GM19043 (cell line): Measurements from ENCODE around the gene EML3.
"Not testable (repeated sequence)": the region's sequence is repeated elsewhere in the genome, so short reads cannot be mapped to it uniquely, and the experiment has no call there.

Experiments
- ATAC-seq: cut with Tn5 transposase; IDR thresholded peaks from one replicate; pipeline ENCODE4 v1.9.1; 2021; ENCODE audit warnings: low read depth; ENCODE audit not compliant: unreplicated experiment

The EML3 gene

DNA sequence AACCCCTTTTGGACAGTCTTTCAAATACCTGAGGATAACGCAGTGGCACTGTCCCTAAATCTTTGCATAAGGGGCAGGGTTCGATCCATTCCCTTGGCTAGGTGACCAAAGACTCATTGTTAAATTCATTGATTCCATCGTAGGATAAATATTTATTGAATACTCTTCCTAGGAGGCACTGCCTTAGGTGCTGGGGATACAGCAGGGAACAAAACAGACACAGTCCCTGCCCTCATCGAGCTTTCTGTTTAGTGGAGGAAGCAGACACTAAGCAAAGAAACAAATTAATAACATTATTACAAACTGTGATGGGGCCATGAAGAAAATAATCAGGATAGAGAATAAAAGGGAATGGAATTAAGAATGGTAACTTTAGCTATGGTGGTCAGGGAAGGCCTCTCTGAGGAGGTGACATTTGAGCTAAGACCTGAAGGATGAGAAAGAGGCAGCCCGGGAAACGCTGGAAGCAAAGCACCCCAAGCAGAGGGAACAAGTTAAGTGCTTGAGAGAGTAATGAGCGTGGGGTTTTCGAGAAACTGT, 8.5 kb upstream of the EML3 start:
- no peak for ATAC-seq

DNA sequence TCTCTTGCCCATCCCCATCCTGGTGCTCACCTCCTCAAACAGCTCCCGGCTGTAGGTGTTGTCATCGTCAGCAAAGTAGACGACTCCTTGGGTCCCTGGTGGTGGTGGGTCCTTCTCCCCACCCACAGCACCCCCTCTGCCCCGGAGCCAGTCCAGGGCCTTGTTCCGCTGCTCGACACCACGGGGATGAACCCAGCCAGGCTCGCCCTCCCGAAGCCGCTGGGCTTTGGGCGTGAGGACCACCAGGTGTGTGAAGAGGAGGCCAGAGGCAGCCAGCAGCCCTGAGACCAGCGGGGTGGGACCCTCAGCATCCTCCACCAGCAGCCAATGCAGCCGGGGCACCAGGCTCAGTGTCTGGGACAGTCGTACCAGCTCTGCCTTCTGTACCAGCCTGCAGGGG, 4.4 kb upstream of the EML3 start:
- not testable (repeated sequence) for ATAC-seq

DNA sequence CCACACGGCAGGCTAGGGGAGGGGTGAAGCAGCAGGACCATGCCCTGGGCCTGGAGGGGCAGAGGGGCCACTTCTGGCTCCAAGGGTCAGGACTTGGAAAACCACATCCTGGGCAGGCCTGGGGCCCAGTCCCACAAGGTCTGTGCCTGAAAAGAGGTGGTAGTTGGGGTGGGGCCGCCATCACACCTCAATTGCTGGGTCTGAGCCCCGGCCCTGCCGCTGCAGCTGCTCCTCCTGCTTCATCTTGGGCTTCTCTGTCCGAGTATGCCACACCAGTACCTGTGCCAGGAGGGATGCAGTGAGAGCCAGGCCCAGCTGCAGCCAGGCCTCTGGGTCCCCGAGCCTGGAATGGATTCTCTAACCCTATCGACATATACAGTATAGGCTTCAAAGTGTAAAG, 2.9 kb upstream of the EML3 start:
- ATAC-seq = no peak

DNA sequence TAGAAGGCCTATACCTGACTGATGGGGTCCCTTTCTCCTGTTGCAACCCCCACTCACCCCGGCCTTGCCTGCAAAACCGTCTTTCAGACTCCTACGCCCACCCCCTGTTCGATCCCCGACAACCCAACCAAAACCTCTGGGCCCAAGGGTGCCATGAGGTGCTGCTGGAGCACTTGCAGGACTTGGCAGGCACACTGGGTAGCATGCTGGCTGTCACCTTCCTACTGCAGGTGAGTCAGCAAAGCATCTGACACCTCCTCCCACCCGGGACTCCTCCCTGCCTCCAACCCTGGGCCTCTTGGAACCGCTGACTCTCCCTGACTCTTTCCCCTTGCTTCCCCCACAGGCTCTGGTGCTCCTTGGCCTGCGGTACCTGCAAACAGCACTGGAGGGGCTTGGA, 1.7 kb upstream of the EML3 start:
- ATAC-seq = no peak

DNA sequence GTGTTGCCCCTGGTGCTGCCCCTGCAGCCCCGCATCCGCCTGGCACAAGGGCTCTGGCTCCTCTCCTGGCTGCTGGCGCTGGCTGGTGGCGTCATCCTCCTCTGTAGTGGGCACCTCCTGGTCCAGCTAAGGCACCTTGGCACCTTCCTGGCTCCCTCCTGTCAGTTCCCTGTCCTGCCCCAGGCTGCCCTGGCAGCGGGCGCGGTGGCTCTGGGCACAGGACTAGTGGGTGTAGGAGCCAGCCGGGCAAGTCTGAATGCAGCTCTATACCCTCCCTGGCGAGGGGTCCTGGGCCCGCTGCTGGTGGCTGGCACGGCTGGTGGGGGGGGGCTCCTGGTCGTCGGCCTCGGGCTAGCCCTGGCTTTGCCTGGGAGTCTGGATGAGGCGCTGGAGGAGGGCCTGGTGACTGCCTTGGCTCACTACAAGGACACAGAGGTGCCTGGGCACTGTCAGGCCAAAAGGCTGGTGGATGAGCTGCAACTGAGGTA, 760 bp upstream of the EML3 start:
- ATAC-seq = no peak

DNA sequence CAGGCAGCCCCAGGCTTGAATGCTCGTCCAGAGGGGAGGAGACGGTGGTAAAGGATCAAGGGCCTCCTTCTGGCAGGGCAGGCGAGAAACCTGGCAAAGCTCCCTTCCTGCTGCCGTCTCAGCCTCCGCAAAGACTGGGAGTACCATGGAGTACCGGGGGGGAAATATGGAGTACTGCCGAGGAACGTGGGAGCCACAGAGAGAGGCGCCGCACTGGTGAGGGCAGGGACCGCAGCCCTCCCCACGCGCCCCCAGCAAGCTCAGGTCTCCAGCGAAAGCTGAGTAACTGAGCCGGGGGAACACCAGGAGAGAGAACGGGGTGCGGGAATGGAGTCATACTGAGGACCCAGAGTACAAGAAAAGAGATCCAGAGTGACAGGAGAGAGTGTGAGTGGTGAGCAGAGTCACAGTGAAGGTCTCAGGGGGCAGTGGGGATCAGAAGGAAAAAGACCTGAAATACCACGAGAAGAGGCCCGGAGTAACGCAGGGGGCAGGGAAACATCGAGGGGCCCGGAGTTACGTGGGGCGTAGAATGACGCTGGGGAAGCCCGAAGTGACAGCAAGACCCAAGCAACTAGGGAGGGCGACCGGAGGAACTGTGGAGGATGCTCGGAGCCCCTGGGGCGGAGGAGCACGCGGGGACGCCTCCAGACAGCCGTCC, 740 bp downstream of the EML3 start:
- peak; percentile 32 for ATAC-seq

DNA sequence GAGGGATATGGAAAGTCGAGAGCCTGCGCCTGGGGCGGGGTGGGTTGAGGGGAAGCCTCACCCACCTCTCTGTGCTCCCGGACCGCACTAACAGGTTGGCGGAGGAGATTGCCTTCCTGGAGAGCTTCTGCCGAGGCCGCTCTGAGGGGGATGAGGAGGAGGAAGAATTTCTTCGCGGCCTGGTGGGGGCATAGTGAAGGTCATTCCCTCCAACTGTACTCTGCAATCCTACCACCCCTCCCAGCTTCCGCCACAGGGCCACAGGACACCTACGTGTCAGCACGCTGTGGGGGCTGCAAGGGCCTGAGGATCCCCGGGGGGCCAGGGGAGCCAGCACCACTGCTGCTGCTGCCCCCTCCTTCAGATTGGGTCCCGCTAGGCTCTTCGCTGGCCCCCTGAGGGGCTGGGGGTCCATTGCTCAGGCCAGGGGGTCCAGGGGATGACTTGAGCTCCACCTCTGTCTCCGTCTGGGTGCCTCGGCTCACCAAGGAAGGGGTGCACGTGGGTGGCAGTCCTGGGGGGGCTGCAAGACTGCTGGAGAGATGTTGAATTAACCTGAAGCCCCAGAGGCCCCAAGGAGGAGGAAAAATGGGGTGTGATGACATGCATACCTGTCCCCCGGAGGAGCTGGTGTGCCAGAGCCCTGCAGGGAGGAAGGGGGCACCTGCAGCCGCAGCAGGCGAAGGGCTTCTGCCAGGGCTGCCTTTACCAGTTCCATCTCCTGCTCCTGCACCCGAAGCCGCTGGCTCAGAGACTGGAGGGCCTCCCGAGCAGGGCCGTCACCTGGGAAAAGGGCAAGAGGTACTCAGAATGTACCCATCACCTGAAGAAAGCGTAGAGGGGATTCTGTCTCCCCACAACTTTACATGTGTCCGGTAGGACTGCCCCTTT, 1.5 kb downstream of the EML3 start:
- ATAC-seq = no peak

DNA sequence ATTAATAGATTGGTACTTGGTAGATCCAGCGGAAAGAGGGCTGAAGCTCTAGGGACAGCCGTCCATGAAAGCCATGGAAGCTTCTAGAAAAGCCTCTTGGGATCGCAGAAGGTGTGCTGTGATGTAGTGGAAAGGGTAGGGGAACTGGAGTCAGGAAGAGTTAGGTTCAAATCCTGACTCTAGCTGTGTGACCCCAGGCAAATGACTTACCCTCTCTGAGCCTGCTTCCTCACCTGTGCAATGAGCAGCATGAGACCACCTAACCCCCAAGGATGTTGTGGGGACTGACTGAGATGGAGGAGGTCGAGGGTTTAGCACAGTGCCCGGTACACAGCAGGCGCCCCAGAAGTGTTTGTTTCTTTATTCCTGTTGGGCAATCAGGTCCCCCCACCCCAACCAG, 2.2 kb downstream of the EML3 start:
- ATAC-seq = no peak

DNA sequence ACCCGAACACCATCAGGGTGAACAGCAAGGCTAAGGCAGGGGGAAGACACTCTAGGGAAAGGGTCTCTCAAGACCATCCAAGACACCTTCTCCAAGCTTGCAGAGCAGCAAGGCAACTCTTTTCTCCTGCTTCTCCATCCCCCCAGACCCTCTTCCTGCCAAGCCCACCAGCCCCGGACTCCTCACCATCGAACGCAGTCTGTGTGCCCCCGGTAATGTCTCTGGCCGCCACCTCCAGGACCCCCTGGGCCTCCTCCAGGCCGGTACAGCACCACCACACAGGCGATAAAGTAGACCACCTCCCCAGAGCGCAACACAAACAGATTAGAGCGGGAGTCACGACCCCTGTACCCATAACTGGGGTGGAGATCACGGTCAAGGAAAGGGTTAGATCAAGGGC, 3.8 kb downstream of the EML3 start:
- ATAC-seq = no peak

DNA sequence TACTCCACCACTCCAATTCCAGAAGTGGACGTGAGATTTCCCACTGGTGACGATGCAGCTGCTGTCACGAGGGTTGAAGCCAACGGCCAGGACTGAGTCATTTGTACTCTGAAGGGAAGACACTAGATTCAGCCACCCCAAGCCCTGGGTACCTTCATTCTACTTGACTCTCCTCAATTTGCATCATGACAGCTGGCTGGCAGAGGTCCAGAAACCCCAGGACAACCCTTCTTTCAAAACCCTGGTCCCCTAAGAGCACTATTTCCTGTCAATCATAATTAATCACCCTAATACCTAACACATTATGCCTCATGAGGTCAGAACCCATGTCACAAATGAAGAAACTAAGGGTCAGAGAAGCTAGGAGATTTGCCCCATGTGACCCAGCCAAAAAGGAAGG, 4.9 kb downstream of the EML3 start:
- ATAC-seq = no peak

DNA sequence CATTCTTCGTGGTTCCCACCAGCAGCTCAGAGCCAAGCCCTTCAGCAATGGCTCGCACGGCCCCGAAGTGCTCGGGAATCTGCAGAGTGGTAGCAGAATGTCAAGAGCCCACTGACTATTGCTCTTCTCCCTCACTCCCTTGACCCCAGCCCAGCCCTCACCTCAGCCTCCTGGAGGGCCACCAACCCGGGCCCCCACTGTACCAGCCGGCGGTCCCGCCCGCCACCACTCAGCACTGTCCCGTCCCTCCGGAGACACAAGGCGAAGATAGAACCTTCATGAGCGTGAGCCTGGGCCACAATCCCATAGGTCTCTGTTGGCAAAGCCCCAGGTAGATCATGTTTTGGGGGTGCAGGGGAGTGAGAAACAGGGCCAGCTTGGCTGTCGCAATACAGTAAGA, 6.7 kb downstream of the EML3 start:
- ATAC-seq = no peak

DNA sequence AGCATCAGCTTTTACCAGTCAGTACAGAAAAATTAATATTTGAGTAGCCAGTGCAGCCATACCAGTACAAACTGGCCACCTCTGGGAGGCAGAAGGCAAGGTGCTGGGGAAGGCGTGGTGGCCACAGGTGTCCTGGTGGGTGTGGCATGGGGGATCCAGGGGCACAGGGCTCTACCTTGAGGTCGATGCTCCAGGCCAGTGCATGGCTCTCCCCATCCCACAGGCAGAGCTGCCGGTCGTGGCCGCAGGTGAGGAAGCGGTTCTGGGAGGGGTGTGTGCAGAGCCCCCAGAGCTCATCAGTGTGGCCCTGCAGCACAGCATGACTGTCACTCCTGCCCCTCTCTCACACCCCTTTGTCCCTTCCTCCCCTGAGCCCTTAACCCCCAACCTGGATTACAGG, 7.1 kb downstream of the EML3 start:
- ATAC-seq = no peak

DNA sequence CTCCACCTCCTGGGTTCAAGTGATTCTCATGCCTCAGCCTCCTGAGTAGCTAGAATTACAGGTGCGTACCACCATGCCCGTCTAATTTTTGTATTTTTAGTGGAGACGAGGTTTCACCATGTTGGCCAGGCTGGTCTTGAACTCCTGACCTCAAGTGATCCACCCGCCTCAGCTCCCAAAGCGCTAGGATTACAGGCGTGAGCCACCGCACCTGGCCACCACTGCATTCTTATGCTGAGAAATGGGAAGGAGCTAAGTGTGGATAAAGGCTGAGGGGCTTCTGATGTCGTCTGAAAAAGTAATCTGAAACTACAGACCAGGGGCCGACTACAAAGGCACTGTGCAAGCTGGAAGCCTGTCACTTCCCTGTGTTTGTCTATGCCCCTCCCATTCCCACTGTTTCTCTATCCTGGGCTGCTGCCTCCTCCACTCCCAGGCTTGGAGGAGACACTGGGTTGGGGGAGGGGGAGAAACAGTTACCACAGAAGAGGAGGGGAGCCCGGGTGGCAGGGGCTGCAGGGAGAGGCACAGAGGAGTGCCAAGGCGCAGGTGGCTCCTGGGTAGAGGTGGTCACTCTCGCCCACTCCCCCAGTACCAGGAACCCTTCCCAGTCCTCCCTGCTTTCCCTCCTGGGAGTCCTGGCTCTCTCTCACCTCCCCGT, 8.0 kb downstream of the EML3 start:
- ATAC-seq = no peak

DNA sequence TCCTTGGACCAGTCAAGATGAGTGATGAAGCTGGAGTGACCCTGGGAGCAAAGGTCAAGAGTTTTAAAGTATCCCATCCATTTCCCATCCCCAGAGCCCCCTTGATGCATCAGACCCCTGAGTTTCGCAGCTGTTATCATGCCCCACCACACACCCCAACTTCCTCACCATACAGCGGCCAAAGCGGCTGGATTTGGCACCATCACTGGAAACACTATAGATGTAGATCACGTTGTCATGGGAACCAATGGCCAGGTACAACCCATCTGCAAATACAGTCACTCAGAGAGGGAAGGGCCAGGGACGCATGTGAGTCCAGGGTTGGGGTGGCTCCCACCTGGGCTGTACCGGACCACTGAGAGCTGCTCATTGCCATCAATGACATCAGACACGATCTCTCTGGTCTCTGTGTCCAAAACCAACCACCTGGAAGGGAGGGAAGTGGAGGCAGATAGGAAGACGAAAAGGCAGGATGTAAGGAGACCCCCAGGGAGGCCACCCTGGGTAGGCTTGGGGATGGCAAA, 8.7 kb downstream of the EML3 start:
- ATAC-seq = no peak

DNA sequence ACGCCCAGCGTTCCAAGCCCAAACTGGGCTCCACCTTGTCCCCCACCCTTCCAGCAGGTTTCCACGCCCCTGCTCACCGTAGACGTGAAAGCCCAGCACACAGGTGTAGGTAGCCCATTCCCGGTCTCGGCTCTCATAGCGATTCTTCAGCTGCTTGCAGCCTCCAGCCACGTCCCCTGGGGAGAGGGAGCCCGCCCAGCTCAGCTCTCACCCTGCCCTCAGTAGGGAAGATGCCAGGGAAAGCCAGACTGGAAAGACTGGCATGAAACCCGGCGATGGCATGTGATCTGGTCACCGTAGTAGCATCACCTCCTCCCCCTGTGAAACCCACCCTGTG, 9.5 kb downstream of the EML3 start:
- ATAC-seq = no peak

DNA sequence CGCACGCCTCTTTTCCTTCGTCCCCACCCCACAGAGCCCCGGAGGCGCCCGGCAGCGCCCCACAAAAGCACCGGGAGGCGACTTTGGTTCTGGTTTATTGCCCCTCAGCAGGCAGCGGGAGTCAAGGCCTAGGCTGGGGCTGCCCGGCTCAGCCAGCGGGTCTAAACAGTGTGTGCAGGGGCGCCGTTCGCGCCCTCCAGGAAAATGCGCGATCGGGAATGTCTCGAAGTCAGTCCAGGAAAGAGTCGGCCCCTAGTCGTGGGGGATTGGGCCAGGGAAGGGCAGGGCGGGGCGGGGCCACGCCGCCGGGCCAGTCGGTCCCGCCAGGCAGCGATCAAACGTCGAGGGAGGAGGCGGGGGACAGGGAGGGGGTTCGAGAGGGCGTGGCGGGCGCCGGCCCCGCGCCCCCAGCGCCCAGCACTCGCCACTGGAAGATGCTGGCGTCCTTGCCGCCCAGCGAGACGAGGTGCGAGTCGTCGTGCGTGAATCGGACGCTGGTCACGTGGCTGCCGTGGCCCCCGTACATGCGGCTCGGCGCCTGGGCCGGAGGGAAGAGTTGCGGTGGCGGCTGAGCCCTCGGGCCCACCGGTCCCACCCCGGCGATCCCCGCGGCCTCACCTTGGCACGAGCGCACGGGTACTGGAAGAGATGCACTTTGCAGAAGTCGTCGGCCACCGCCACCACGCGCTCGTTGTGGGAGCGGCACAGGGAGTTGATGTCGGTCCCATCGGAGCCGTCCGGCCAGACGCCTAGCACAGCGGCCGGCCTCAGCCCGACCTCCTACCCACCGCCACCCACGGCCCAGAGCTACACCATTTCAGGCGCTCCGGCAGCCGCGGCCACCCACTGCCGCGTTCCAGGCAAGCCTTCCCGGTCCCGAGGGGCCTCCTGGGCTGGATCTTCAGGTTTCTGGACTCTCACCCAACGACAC, 10.2 kb downstream of the EML3 start:
- no peak for ATAC-seq

DNA sequence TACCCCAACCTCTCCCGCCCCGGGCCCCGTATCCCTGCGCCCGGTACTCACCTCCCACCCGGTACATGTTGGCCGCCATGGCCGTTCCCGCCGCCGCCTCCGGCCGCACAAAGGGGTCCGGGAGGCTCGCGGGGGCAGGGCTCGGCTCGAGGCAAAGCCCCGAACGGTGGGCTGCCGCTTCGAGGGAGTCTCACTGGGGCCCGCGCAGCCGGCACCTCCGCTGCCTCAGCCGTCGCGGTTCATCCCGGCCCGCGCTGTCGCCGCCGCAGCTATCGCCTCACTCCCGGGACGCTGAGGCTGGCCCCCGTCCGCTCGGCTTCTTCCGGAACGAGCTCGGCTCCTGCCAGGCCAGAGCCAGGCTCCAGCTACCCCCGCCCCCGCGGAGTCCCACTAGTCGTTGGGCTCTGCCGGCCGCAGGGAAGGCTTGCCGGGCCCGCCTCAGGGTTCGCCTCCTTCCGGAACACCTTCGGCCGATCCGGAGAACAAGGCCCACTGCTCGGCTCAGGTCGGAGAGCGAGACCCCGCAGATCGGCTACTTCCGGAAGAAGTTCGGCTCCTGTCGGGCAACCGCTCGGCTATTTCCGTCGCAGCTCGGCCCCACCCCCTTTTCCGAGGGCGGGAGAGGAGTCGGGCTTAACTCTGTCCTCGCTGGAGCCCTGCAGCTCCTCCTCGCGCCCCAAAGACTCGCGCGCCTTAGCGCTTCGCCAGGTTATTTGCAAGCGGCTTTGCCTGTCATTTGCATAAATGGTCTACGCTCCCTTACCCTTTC, 11.0 kb downstream of the EML3 start, which contains the start of gene MTA2:
TSS of gene MTA2 (minus strand) at position 494 of the 769 bp plus-strand sequence. CDS start at position 79, 415 bp downstream.
- ATAC-seq = peak; percentile 64

DNA sequence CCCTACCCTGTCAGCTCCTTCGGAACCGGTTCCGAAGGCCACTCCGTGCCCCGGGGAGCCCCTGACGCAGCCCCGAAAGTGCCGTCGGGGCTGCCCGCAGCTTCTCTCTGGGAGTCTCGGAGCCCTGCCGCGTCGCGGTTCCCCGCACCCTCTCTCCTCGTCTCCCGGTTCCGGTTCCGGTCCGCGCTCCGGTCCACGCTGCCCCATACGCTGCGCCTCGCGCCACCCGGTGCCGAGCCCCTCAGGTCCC, 11.5 kb downstream of the EML3 start:
- no peak for ATAC-seq

DNA sequence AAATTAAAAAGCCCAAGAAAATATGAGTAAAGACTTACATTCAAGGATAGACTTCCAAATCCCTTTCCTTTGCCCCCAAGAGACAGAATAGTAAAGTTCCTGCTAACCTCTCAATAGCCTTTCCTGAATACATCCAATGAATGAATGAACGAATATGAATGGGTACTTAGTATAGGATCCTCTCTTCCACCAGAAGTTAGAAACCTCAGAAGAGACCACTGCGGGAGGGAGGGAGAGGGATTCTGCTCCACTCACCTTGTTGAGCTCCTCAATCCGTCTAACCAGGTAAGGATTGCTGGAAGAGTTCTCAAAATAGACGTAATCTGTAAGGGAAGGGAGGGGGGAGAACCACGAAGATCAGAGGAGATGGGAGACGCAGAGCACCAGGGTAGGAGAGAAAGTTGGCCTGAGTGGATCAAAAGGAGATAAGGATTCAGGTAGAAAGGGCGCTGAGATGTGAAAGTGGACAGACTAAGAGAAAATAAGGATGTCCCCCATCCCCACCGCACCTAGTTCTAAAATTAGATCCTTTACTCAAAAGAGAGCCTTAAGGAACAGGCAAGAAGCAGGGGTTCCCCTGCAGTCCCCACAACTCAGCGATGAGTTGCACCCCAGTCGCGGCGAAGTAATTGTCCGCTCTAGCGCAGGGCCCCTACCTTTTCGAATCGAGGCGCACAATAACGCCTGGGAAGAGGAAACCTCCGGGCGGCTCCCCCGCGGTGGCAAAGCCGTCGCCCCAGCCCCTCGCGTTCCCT, 12.0 kb downstream of the EML3 start:
- no peak for ATAC-seq
